Skin epidermis (tissue), 12 donors: ENCODE data around the gene SLC16A13.
"Not testable (repeated sequence)": the region's sequence is repeated elsewhere in the genome, so short reads cannot be mapped to it uniquely, and the experiment has no call there.

ENCODE experiments used
- H3K27ac ChIP-seq, 21 experiments: fragments of 200-600 bp; sonication (generic) in 11 of 21; one replicate each; pipeline ENCODE4 v1.5.0; 2020; ENCODE audit warnings: mild to moderate bottlenecking in 3 of 21, inconsistent platforms in 2 of 21, moderate library complexity in 2 of 21
- H3K4me3 ChIP-seq, 7 experiments: fragments of 200-600 bp; sonication (generic) in 2 of 7; one replicate each; pipeline ENCODE4 v1.5.0; 2020; ENCODE audit warnings: inconsistent platforms in 2 of 7, mild to moderate bottlenecking in 2 of 7, moderate library complexity in 1 of 7

Gene SLC16A13

DNA sequence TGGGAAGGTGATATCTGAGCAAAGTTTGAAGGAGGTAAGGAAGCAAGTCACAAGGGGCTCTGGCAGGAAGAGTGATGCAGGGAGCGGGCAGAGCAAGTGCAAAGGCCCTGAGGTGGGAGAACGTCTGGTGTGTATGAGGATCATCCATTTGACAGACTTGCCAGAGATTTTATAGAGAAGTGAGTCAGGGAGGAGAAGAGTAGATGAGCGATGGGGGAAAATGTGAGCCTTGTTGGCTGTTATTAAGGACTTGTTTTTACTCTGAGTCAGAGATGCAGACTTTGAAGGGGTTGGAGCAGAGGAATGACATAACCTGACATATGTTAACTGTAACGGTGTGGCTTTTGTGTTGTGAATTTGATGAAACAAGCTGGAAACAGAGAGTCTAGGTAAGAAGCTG is 47.8 kb downstream of the SLC16A13 start:
- Histone ChIP-seq H3K27ac (no peak overlapping the region), H3K4me3 (no peak overlapping the region)

DNA sequence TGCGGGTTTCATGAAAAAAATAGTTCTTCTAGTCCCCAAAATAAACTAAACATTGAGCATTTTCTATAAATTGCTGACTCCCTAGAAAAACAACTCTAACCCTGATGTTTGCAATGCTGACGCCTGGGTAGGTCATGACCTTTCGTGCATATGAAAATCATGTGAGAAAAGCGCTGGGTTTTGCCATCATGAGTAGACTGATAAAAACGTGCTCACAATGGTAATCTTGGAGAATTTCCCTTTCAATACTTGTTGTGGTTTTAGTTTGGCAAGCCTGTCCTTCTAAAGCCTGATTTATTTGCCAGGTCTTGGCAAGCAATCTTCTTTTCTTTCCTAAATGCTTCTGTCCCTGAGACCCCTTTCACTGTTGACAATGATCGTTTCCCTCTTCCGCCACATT is 48.3 kb downstream of the SLC16A13 start:
- Histone ChIP-seq H3K27ac (no peak overlapping the region), H3K4me3 (no peak overlapping the region)

DNA sequence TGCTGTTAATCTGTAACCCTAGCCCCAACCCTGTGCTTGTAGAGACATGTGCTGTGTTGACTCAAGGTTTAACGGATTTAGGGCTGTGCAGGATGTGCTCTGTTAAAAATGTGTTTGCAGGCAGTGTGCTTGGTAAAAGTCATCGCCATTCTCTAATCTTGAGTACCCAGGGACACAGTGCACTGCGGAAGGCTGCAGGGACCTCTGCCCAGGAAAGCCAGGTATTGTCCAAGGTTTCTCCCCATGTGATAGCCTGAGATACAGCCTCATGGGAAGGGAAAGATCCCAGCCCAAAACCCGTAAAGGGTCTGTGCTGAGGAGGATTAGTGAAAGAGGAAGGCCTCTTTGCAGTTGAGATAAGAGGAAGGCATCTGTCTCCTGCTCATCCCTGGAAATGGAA is 52.6 kb downstream of the SLC16A13 start:
- H3K4me3 ChIP-seq, H3K27ac ChIP-seq: not testable (repeated sequence)

DNA sequence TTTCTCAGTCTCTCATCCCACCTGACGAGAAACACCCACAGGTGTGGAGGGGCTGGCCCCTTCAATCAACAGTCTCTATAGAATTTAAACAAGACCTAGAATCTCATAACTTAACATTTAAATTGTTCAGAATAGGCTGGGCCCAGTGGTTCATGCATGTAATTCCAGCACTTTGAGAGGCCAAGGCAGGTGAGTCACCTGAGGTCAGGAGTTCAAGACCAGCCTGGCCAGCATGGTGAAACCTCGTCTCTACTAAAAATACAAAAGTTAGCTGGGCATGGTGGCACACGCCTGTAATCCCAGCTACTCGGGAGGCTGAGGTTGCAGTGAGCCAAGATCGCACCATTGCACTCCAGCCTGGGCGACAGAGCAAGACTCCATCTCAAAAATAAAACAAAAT is 53.8 kb downstream of the SLC16A13 start:
- not testable (repeated sequence) for H3K27ac ChIP-seq, H3K4me3 ChIP-seq
